ENCODE measurements around the gene SYT17. TPM values are rescaled to one million over a fixed set of nuclear protein-coding genes. Genes with fewer than 3 reads are reported as not detected.
A peak's percentile ranks its signal among the peaks of the same experiment; 100 is the strongest.

Gene SYT17
- polyA plus RNA-seq, 10 donors = 4.1 to 6.6 (median 5.5) TPM

GRCh38 chr16:19294156-19294649 is 126.2 kb downstream of the SYT17 start:
- DNase-seq = peak in 2 of 3 donors; percentile 18 to 59

GRCh38 chr16:19295393-19295792 is 127.4 kb downstream of the SYT17 start:
- DNase-seq = no peak

GRCh38 chr16:19297454-19297853 is 129.4 kb downstream of the SYT17 start:
- DNase-seq = no peak

GRCh38 chr16:19299565-19299964 is 131.5 kb downstream of the SYT17 start:
- DNase-seq = no peak

- no peak for DNase-seq
These were observed 133.9 kb downstream of the SYT17 start for GRCh38 chr16:19301931-19302330.

- DNase-seq = no peak
These were observed 136.7 kb downstream of the SYT17 start for GRCh38 chr16:19304750-19305149.

- no peak for DNase-seq
These were observed 137.4 kb downstream of the SYT17 start for GRCh38 chr16:19305443-19305842.

GRCh38 chr16:19307587-19308241 is 139.7 kb downstream of the SYT17 start:
- DNase-seq = no peak

GRCh38 chr16:19308392-19308791 is 140.4 kb downstream of the SYT17 start:
- DNase-seq = no peak

GRCh38 chr16:19309178-19309577 is 141.1 kb downstream of the SYT17 start:
- DNase-seq = no peak

- DNase-seq = no peak
These were observed 146.8 kb downstream of the SYT17 start for GRCh38 chr16:19314718-19315425.

- DNase-seq = no peak
These were observed 147.9 kb downstream of the SYT17 start for GRCh38 chr16:19315889-19316433.

- no peak for DNase-seq
These were observed 148.8 kb downstream of the SYT17 start for GRCh38 chr16:19316846-19317245.

Other genes with a start within 250 kb of the SYT17 start
- 10 to 100 TPM; 32.6 to 55.0 (median 43.2) TPM for gene SMG1, start 241.8 kb upstream of the SYT17 start, polyA plus RNA-seq (ENCODE audit: insufficient read length in 10 of 10)
- 1 to 10 TPM in 9 of 10 donors, under 1 TPM in 1; 0.99 to 2.6 (median 1.4) TPM for gene TMC7, start 184.3 kb upstream of the SYT17 start, polyA plus RNA-seq (ENCODE audit: insufficient read length in 10 of 10)
- gene COQ7, start 100.6 kb upstream of the SYT17 start, polyA plus RNA-seq (ENCODE audit: insufficient read length in 10 of 10) = 10 to 100 TPM; 22.1 to 30.4 (median 26.6) TPM
- 10 to 100 TPM; 17.4 to 37.3 (median 24.1) TPM for gene ITPRIPL2, start 54.3 kb upstream of the SYT17 start, polyA plus RNA-seq (ENCODE audit: insufficient read length in 10 of 10)
- under 1 TPM in 6 of 10 donors, not detected in 4; 0.05 to 0.21 (median 0.13) TPM for gene CLEC19A, start 117.5 kb downstream of the SYT17 start, polyA plus RNA-seq (ENCODE audit: insufficient read length in 10 of 10)
- gene TMC5, start 249.6 kb downstream of the SYT17 start, polyA plus RNA-seq (ENCODE audit: insufficient read length in 10 of 10) = under 1 TPM; 0.07 to 0.35 (median 0.11) TPM